OCI-LY1 (cell line): ENCODE measurements around the gene TRIML1.

Experiments
- CTCF ChIP-seq: fragments of 200-600 bp; sonication (generic), shearing (Covaris generic); IDR thresholded peaks from 2 replicates; pipeline ENCODE4 v1.5.1; 2017; ENCODE audit warnings: mild to moderate bottlenecking, antibody characterized with exemption, low read length, moderate library complexity, mixed read lengths
- EZH2 ChIP-seq: fragments of 200-600 bp; sonication (generic), shearing (Covaris generic); IDR thresholded peaks from 2 replicates; pipeline ENCODE4 v1.8.0; 2017; ENCODE audit warnings: borderline replicate concordance, mixed run types, mild to moderate bottlenecking, antibody characterized with exemption, low read length, moderate library complexity, mixed read lengths

DNA sequence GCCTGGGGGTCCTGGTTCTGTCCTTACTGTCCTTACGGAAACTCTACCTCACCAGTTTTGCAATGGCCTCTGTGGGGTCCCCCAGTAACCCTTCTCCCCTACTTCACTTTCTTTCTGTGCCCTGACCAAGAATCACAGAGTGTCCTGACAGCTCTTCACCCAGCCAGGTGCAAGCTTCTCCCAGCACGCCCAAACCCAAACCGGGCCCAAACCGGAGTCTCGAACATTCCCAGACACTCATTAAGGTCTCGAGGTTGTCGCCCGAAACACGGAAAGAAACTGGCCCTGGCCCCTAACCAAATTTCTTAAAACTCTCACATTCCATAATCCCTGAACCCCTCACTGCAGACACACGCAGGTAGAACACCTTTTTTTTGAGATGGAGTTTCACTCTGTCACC, 19.1 kb downstream of the TRIML1 start:
- no peak for TF ChIP-seq CTCF
- TF ChIP-seq EZH2: no peak
